ENCODE results near the gene FARSA. TPM values are rescaled to one million over a fixed set of nuclear protein-coding genes. Genes with fewer than 3 reads are reported as not detected.
"Not testable (repeated sequence)": the region's sequence is repeated elsewhere in the genome, so short reads cannot be mapped to it uniquely, and the experiment has no call there.

The FARSA gene
- total RNA-seq (10 to 100 TPM; 53.8 to 59.1 TPM), polyA plus RNA-seq (10 to 100 TPM; 63.2 to 68.1 TPM)

DNA sequence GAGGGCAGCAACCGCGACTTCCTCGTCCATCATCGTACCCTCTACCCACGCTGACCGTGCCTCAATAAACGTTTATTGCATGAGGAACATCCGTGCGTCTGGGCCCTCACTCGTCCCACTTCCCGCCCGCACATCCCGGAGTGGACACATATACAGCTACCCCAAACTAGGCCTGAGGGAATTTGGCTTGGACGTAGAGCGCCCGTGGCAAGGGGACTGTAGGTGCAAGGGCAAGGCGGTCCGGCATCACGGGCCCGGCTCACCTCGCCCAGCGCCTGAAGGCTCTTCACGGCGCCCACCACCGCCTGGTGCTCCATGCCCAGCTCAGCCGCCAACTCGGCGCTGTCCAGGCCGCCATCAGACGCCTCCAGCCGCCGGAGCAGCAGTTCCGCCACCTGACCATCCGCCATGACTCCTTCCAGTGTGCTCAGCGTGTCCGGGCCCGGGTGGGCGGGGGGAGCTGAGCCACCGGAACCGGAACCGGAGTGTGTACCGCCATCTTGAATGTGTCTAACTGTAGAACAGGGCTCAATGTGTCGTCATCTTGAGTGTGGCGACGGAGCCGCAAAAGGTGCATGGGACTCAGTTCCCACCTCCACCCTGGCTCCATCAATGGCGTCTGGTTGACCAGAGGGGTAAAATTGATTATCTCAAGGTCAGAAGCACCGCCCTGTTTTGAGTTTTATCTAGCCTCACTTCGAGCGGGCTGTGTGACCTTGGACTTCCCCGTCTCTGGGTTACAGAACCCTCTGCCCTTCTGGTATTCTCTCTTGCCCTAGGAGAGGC is at the start of gene FARSA:
FARSA (minus strand) TSS at position 425 of the 786 bp plus-strand sequence; CDS start at position 410, 15 bp downstream.
- Histone ChIP-seq H3K9me3 (ENCODE audit: control insufficient read depth in 1 of 2, low read length in 2 of 2) (no peaks in the 10 kb centered on the region), H3K36me3 (ENCODE audit: insufficient read depth, low read length) (peaks cover 23% of the 10 kb centered on the region), H3K27me3 (ENCODE audit: insufficient read depth, low read length) (no peaks in the 10 kb centered on the region), H3K27ac (ENCODE audit: low read depth, low read length) (peak within 1 kb of the TSS; percentile 71), H3K4me3 (ENCODE audit: low read length in 2 of 2) (peak within 1 kb of the TSS; percentile 80 to 86), H3K4me1 (ENCODE audit: insufficient read depth, low read length) (peaks cover 34% of the 10 kb centered on the region)
- H3K4me1 Mint-ChIP-seq: peaks cover 18 to 40% (median 28%) of the 10 kb centered on the region in 4 donors
- H3K4me3 Mint-ChIP-seq: peak within 1 kb of the TSS; percentile 94 to 99 (median 97)
- H3K27ac Mint-ChIP-seq: peak within 1 kb of the TSS; percentile 79 to 97 (median 96)
- peaks cover 0 to 2% (median 0%) of the 10 kb centered on the region in 8 donors for H3K9me3 Mint-ChIP-seq
- CTCF ChIA-PET (ENCODE audit: partially characterized antibody): interaction anchor here (1.2 to 2.3 kb wide), 10 partner anchors 14 to 171 kb away, joined by 3 to 15 read pairs (median 4); partner anchors contain the start of genes GCDH and SYCE2
- intact Hi-C loops (cut with micrococcal nuclease): loop anchor here (1.0 to 10.0 kb wide), 3 partner anchors 12 to 199 kb away; partner anchors contain the start of genes GET3, RAD23A and TRIR
- H3K36me3 Mint-ChIP-seq: peaks cover 5 to 27% of the 10 kb centered on the region in 2 donors
- H3K27me3 Mint-ChIP-seq: no peaks in the 10 kb centered on the region
- DNase-seq: peak; percentile 79 to 92 (median 80)
- POLR2A ChIA-PET (ENCODE audit: partially characterized antibody): interaction anchor here (1.2 to 3.5 kb wide), 11 partner anchors 9 to 166 kb away, joined by 3 to 41 read pairs (median 6); partner anchors contain the start of genes GCDH, JUNB, RAD23A and SYCE2

DNA sequence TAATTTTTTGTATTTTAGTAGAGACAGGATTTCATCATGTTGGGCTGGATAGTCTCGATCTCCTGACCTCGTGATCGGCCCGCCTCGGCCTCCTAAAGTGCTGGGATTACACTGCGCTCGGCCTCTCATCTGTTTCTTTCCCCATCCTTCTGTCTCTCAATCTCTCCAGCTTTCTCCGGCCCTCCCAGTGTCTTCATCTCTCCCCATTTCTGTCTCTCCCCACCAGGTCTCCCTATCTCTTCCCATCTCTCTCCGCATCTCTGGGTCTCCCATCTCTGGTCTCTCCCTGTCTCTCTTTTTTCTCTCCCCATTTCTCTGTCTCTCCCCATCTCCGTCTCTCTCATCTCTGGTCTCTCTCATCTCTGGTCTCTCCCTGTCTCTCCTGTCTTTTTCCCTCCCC is 49.6 kb upstream of the FARSA start:
- peak overlapping the region in 1 of 2 donors; percentile 35 for H3K4me3 ChIP-seq (ENCODE audit: low read length in 2 of 2)
- Mint-ChIP-seq H3K4me1 (peaks cover under 1 to 13% (median 4%) of the 10 kb centered on the region in 4 donors), H3K27ac (no peak overlapping the region), H3K4me3 (no peak overlapping the region), H3K36me3 (no peaks in the 10 kb centered on the region), H3K9me3 (no peaks in the 10 kb centered on the region), H3K27me3 (peaks cover 1 to 6% of the 10 kb centered on the region in 2 donors)
- POLR2A ChIA-PET (ENCODE audit: partially characterized antibody): no interaction called here
- H3K27ac ChIP-seq (ENCODE audit: low read depth, low read length): no peak overlapping the region
- intact Hi-C loops (cut with micrococcal nuclease): loop anchor here (1.0 to 2.0 kb wide), 4 partner anchors 12 to 111 kb away; partner anchors contain the start of gene NFIX
- peaks cover 18% of the 10 kb centered on the region for H3K4me1 ChIP-seq (ENCODE audit: insufficient read depth, low read length)
- CTCF ChIA-PET (ENCODE audit: partially characterized antibody): interaction anchor here (1.6 to 15.7 kb wide), 2 partner anchors 11 to 78 kb away, joined by 3 to 248 read pairs; no protein-coding TSS in a partner anchor
- H3K27me3 ChIP-seq (ENCODE audit: insufficient read depth, low read length): no peaks in the 10 kb centered on the region
- H3K9me3 ChIP-seq (ENCODE audit: control insufficient read depth in 1 of 2, low read length in 2 of 2): no peaks in the 10 kb centered on the region
- H3K36me3 ChIP-seq (ENCODE audit: insufficient read depth, low read length): no peaks in the 10 kb centered on the region
- no peak for DNase-seq

DNA sequence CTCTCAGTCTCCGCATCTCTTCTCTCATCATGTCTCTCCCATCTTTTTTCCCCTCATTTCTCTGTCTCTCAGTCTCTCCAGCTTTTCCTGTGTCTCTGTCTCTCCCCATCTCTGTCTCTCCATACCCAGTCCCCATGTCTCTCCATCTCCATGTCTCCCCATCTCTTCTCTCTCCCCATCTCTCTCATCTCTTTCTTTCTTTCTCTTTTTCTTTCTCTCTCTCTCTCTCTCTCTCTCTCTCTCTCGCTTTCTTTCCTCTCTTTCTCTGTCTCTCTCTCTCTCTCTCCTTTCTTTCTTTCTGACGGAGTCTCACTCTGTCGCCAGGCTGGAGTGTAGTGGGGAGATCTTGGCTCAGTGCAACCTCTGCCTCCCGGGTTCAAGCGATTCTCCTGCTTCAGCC is 49.1 kb upstream of the FARSA start:
- Histone ChIP-seq H3K27ac (ENCODE audit: low read depth, low read length) (no peak overlapping the region), H3K27me3 (ENCODE audit: insufficient read depth, low read length) (no peaks in the 10 kb centered on the region), H3K4me1 (ENCODE audit: insufficient read depth, low read length) (peaks cover 18% of the 10 kb centered on the region), H3K4me3 (ENCODE audit: low read length in 2 of 2) (no peak overlapping the region), H3K36me3 (ENCODE audit: insufficient read depth, low read length) (no peaks in the 10 kb centered on the region), H3K9me3 (ENCODE audit: control insufficient read depth in 1 of 2, low read length in 2 of 2) (no peaks in the 10 kb centered on the region)
- no peak overlapping the region for H3K27ac Mint-ChIP-seq
- H3K27me3 Mint-ChIP-seq: peaks cover 3 to 10% of the 10 kb centered on the region in 2 donors
- H3K4me1 Mint-ChIP-seq: peaks cover 5 to 13% (median 7%) of the 10 kb centered on the region in 4 donors
- no peak for DNase-seq
- ChIA-PET POLR2A (ENCODE audit: partially characterized antibody) (no interaction called here), CTCF (ENCODE audit: partially characterized antibody) (interaction anchor here (1.6 to 15.7 kb wide), 2 partner anchors 11 to 78 kb away, joined by 3 to 248 read pairs; no protein-coding TSS in a partner anchor)
- intact Hi-C loops (cut with micrococcal nuclease): loop anchor here (1.0 to 2.0 kb wide), 4 partner anchors 13 to 112 kb away; partner anchors contain the start of gene NFIX
- no peaks in the 10 kb centered on the region for H3K9me3 Mint-ChIP-seq
- no peaks in the 10 kb centered on the region for H3K36me3 Mint-ChIP-seq
- H3K4me3 Mint-ChIP-seq: no peak overlapping the region

DNA sequence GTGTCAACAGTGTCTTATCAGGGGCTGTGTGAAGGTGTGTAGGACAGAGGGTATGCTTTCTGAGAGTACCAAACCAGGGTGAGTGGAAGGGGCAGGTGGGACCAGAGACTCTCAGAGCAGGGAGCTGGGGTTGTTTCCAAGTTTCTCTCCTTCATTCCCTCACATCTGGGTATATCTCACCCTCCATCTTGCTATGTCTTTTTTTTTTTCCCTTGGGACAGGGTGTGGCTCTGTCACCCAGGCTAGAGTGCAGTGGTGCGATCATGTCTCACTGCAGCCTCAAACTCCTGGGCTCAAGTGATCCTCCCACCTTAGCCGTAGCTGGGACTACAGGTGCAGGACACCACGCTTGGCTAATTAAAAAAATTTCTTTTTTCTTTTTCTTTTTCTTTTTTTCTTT is 46.5 kb upstream of the FARSA start:
- H3K4me1 Mint-ChIP-seq: peaks cover 2 to 7% (median 4%) of the 10 kb centered on the region in 4 donors
- Histone ChIP-seq H3K4me1 (ENCODE audit: insufficient read depth, low read length) (peaks cover 18% of the 10 kb centered on the region), H3K27ac (ENCODE audit: low read depth, low read length) (no peak overlapping the region), H3K9me3 (ENCODE audit: control insufficient read depth in 1 of 2, low read length in 2 of 2) (no peaks in the 10 kb centered on the region), H3K4me3 (ENCODE audit: low read length in 2 of 2) (no peak overlapping the region), H3K36me3 (ENCODE audit: insufficient read depth, low read length) (no peaks in the 10 kb centered on the region), H3K27me3 (ENCODE audit: insufficient read depth, low read length) (no peaks in the 10 kb centered on the region)
- no peaks in the 10 kb centered on the region for H3K36me3 Mint-ChIP-seq
- ChIA-PET CTCF (ENCODE audit: partially characterized antibody) (interaction anchor here (1.1 to 15.7 kb wide), 4 partner anchors 14 to 113 kb away, joined by 3 to 248 read pairs (median 68); no protein-coding TSS in a partner anchor), POLR2A (ENCODE audit: partially characterized antibody) (no interaction called here)
- H3K27ac Mint-ChIP-seq: no peak overlapping the region
- no peak for DNase-seq
- H3K9me3 Mint-ChIP-seq: no peaks in the 10 kb centered on the region
- peaks cover 6 to 8% of the 10 kb centered on the region in 2 donors for H3K27me3 Mint-ChIP-seq
- H3K4me3 Mint-ChIP-seq: no peak overlapping the region
- intact Hi-C loops (cut with micrococcal nuclease): no loop called here

DNA sequence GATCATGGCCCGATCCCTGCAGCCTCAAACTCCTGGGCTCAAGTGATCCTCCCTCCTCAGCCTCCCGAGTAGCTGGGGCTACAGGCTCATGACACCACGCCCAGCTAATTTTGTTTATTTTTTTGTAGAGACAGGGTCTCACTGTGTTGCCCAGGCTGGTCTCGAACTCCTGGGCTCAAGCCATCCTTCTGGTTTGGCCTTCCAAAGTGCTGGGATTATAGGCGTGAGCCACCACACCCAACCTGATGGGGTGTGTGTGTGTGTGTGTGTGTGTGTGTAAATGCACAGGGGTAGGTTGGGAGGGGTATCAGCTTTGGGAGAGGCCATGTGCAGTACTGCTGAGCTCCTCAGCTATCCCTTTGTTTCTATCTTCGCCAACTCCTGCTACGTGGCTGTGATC is 42.6 kb upstream of the FARSA start:
- H3K9me3 Mint-ChIP-seq; H3K27me3 ChIP-seq (ENCODE audit: insufficient read depth, low read length); intact Hi-C loops (cut with micrococcal nuclease); H3K27me3 Mint-ChIP-seq; H3K4me1 ChIP-seq (ENCODE audit: insufficient read depth, low read length); H3K4me3 Mint-ChIP-seq; H3K36me3 Mint-ChIP-seq; H3K9me3 ChIP-seq (ENCODE audit: control insufficient read depth in 1 of 2, low read length in 2 of 2); H3K4me3 ChIP-seq (ENCODE audit: low read length in 2 of 2); H3K27ac Mint-ChIP-seq; H3K27ac ChIP-seq (ENCODE audit: low read depth, low read length); H3K4me1 Mint-ChIP-seq; H3K36me3 ChIP-seq (ENCODE audit: insufficient read depth, low read length); DNase-seq: not testable (repeated sequence)
- POLR2A ChIA-PET (ENCODE audit: partially characterized antibody): interaction anchor here (2.4 kb wide), 1 partner anchor 177 kb away, joined by 8 read pairs; no protein-coding TSS in a partner anchor
- CTCF ChIA-PET (ENCODE audit: partially characterized antibody): interaction anchor here (0.8 to 15.7 kb wide), 17 partner anchors 9 to 291 kb away, joined by 3 to 248 read pairs (median 7); no protein-coding TSS in a partner anchor

DNA sequence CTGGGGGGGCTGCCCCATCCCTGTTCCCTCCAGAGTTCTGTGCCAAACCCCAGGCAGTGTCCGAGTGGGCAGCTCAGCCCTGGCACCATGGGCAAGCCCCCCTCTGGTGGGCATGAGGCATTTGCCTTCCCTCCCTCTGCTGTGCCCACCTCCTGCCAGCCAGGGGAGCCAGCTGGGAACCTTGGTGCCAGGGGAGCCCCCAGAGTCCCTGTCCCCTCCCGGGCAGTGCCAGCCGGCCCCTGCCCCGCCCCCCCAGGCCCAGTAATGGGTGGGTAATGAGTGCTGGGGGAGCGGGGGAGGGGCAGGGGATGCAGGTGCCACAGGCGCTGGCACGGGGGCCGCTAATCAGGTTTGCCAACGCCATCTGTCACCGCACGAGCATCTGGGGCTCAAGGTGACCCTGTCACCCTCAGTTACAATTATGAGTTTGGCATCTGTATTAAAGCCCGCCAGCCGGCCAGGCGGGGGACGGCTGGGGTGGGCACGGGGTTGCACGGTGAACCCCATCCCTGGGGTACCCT is 41.8 kb upstream of the FARSA start:
- H3K4me1 ChIP-seq (ENCODE audit: insufficient read depth, low read length): no peaks in the 10 kb centered on the region
- H3K27ac Mint-ChIP-seq: no peak overlapping the region
- H3K9me3 Mint-ChIP-seq: no peaks in the 10 kb centered on the region
- H3K4me3 ChIP-seq (ENCODE audit: low read length in 2 of 2): no peak overlapping the region
- DNase-seq: no peak
- no peaks in the 10 kb centered on the region for H3K36me3 Mint-ChIP-seq
- no peaks in the 10 kb centered on the region for H3K9me3 ChIP-seq (ENCODE audit: control insufficient read depth in 1 of 2, low read length in 2 of 2)
- intact Hi-C loops (cut with micrococcal nuclease): no loop called here
- no peak overlapping the region for H3K4me3 Mint-ChIP-seq
- H3K27me3 ChIP-seq (ENCODE audit: insufficient read depth, low read length): no peaks in the 10 kb centered on the region
- POLR2A ChIA-PET (ENCODE audit: partially characterized antibody): interaction anchor here (2.1 kb wide), 1 partner anchor 10 kb away, joined by 6 read pairs; no protein-coding TSS in a partner anchor
- H3K36me3 ChIP-seq (ENCODE audit: insufficient read depth, low read length): no peaks in the 10 kb centered on the region
- CTCF ChIA-PET (ENCODE audit: partially characterized antibody): interaction anchor here (1.2 to 15.7 kb wide), 3 partner anchors 8 to 86 kb away, joined by 4 to 248 read pairs (median 45); no protein-coding TSS in a partner anchor
- H3K27ac ChIP-seq (ENCODE audit: low read depth, low read length): no peak overlapping the region
- H3K27me3 Mint-ChIP-seq: peaks cover 7 to 8% of the 10 kb centered on the region in 2 donors
- H3K4me1 Mint-ChIP-seq: peaks cover 0 to 7% (median 3%) of the 10 kb centered on the region in 4 donors
